ENCODE measurements around the gene KLHDC10. TPM values are rescaled to one million over a fixed set of nuclear protein-coding genes. Genes with fewer than 3 reads are reported as not detected.

KLHDC10 gene
- total RNA-seq, 1 experiment from 2014 or later, result 47.0 TPM

DNA sequence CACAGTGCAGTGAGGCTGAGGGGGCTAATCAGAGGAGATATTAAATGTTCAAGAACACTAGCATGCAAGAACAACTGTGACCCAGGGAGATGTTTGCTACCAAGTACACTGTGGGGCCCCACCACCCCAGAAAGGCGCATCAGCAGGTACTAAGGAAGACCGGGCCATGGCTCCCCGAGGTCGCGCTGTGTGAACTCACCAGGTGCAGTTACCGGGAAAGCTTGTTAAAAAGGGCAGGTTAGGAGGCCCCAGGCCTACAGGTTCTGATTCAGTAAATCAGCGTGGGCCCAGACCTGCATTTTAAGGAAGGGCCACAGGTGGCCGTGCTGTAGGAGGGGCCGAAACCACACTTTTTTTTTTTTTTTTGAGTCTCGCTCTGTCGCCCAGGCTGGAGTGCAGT lies 80.3 kb downstream of the KLHDC10 start:
- Histone ChIP-seq H3K9me3 (ENCODE audit: insufficient read depth, low read depth) (no peaks in the 10 kb centered on the region), H3K9me2 (ENCODE audit: insufficient read depth) (no peaks in the 10 kb centered on the region), H3K27ac (no peak overlapping the region), H3F3A (ENCODE audit: insufficient read depth, low read depth) (peaks cover 4% of the 10 kb centered on the region; the same call in 1 of the 2 replicates), H3K27me3 (ENCODE audit: insufficient read depth, low read depth) (no peaks in the 10 kb centered on the region), H3K4me3 (no peak overlapping the region), H4K20me1 (ENCODE audit: insufficient read depth) (no peaks in the 10 kb centered on the region; the same call in 1 of the 2 replicates), H3K79me2 (ENCODE audit: low read depth) (no peaks in the 10 kb centered on the region), H3K36me3 (ENCODE audit: low read depth) (no peaks in the 10 kb centered on the region), H2AFZ (no peak overlapping the region), H3K4me1 (replicated peaks; ENCODE audit: insufficient read depth) (no peaks in the 10 kb centered on the region), H3K4me2 (no peak overlapping the region)
- ChIA-PET CTCF (no interaction called here), POLR2A (ENCODE audit: unreplicated experiment) (no interaction called here)
- no peak for DNase-seq
- TF ChIP-seq CTCF (conservative IDR thresholded peaks at IDR 0.05) (no peak), EZH2 (IDR thresholded peaks at IDR 0.05; ENCODE audit: low read depth) (no peak)
- no TSS peak for BruUV-seq (replicated peaks)
- intact Hi-C loops (cut with micrococcal nuclease; ENCODE audit: unreplicated experiment), result no loop called here

DNA sequence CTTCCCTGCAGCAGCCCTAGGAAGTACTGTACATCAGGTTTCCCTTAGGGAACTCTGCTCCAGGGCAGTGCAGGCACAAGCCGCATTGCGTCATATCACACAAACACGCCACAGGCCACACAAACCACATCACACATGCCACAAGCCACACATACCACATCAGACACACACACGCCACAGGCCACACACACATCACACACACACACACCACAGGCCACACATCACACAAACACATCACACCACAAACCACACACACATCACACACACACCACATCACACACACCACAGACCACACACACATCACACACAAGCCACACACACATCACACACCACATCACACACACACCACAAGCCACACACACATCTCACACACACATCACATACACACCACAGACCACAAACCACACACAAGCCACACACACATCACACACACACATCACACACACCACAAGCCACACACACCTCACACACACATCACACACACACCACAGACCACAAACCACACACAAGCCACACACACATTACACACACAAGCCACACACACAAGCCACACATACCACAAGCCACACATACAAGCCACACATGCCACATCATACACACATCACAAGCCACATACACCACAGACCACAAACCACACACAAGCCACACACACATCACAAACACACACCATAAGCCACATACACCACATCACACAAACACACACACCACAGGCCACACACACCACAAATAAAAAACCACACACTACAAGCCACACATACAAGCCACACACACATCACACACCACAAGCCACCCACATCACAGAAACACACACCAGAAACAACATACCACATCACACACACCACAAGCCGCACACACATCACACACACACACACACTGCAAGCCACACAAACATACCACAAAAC lies 81.5 kb downstream of the KLHDC10 start:
- DNase-seq, result no peak
- Histone ChIP-seq H3F3A (ENCODE audit: insufficient read depth, low read depth) (peaks cover 4% of the 10 kb centered on the region; the same call in 1 of the 2 replicates), H2AFZ (no peak overlapping the region), H3K36me3 (ENCODE audit: low read depth) (no peaks in the 10 kb centered on the region), H3K27me3 (ENCODE audit: insufficient read depth, low read depth) (no peaks in the 10 kb centered on the region), H4K20me1 (ENCODE audit: insufficient read depth) (no peaks in the 10 kb centered on the region; the same call in 1 of the 2 replicates), H3K79me2 (ENCODE audit: low read depth) (no peaks in the 10 kb centered on the region), H3K4me1 (replicated peaks; ENCODE audit: insufficient read depth) (no peaks in the 10 kb centered on the region), H3K4me2 (no peak overlapping the region), H3K4me3 (no peak overlapping the region), H3K27ac (no peak overlapping the region), H3K9me3 (ENCODE audit: insufficient read depth, low read depth) (no peaks in the 10 kb centered on the region), H3K9me2 (ENCODE audit: insufficient read depth) (no peaks in the 10 kb centered on the region)
- no peak for TF ChIP-seq EZH2 (IDR thresholded peaks at IDR 0.05; ENCODE audit: low read depth)
- TF ChIP-seq CTCF (conservative IDR thresholded peaks at IDR 0.05), result no peak
- intact Hi-C loops (cut with micrococcal nuclease; ENCODE audit: unreplicated experiment), result no loop called here
- BruUV-seq (replicated peaks), result no TSS peak
- CTCF ChIA-PET, result interaction anchor here (0.6 kb wide), 1 partner anchor 17 kb away, joined by 4 read pairs; no protein-coding TSS in a partner anchor
- POLR2A ChIA-PET (ENCODE audit: unreplicated experiment), result no interaction called here

GRCh38 chr7:130152493-130153210 lies 82.3 kb downstream of the KLHDC10 start:
- intact Hi-C loops (cut with micrococcal nuclease; ENCODE audit: unreplicated experiment), result no loop called here
- Histone ChIP-seq H3K79me2 (ENCODE audit: low read depth) (no peaks in the 10 kb centered on the region), H3K27ac (no peak overlapping the region), H4K20me1 (ENCODE audit: insufficient read depth) (no peaks in the 10 kb centered on the region; the same call in 1 of the 2 replicates), H3K9me3 (ENCODE audit: insufficient read depth, low read depth) (no peaks in the 10 kb centered on the region), H3K27me3 (ENCODE audit: insufficient read depth, low read depth) (no peaks in the 10 kb centered on the region), H3K36me3 (ENCODE audit: low read depth) (no peaks in the 10 kb centered on the region), H3K4me2 (no peak overlapping the region), H2AFZ (no peak overlapping the region), H3K4me3 (no peak overlapping the region), H3F3A (ENCODE audit: insufficient read depth, low read depth) (peaks cover 4% of the 10 kb centered on the region; the same call in 1 of the 2 replicates), H3K4me1 (replicated peaks; ENCODE audit: insufficient read depth) (no peaks in the 10 kb centered on the region), H3K9me2 (ENCODE audit: insufficient read depth) (no peaks in the 10 kb centered on the region)
- no peak for DNase-seq
- ChIA-PET POLR2A (ENCODE audit: unreplicated experiment) (no interaction called here), CTCF (interaction anchor here (0.6 kb wide), 1 partner anchor 18 kb away, joined by 4 read pairs; no protein-coding TSS in a partner anchor)
- TF ChIP-seq EZH2 (IDR thresholded peaks at IDR 0.05; ENCODE audit: low read depth) (no peak), CTCF (conservative IDR thresholded peaks at IDR 0.05) (no peak)
- no TSS peak for BruUV-seq (replicated peaks)
